GM12892 (cell line): ENCODE results near the gene TENT5C.

Source experiments
- POLR2A ChIP-seq: IDR thresholded peaks from 2 replicates; pipeline ENCODE4 v1.6.1; 2011; ENCODE audit warnings: low read depth, low read length, control low read depth
- POLR2AphosphoS5 ChIP-seq: IDR thresholded peaks from 2 replicates; pipeline ENCODE4 v1.6.1; 2011; ENCODE audit warnings: low read depth, low read length, control low read depth
- TAF1 ChIP-seq: IDR thresholded peaks from 2 replicates; pipeline ENCODE4 v1.6.1; 2011; ENCODE audit warnings: low read depth, mild to moderate bottlenecking, control low read depth, low read length, borderline replicate concordance

- TF ChIP-seq POLR2A = no peak
- TF ChIP-seq POLR2AphosphoS5 = no peak
- no peak for TF ChIP-seq TAF1
Measured at GRCh38 chr1:117566556-117566955, 39.3 kb upstream of the TENT5C start.
